Lung (tissue), 12 donors: ENCODE data around the gene P4HB. TPM values are rescaled to one million over a fixed set of nuclear protein-coding genes. Genes with fewer than 3 reads are reported as not detected.

Experiments used
- ATAC-seq: fragments of 200-7000 bp; cut with Tn5 transposase; one replicate; pipeline ENCODE4 v1.9.1; 2020; ENCODE audit warnings: moderate number of reproducible peaks; ENCODE audit not compliant: insufficient read depth, low FRiP score
- DNase-seq, 3 donors: peaks; one replicate each; pipeline ENCODE4 v3.0.0-alpha.2; 2013 to 2017
- H3K27ac ChIP-seq, 2 donors: one replicate each; pipeline ENCODE4 v1.5.1; 2013; ENCODE audit warnings: mild to moderate bottlenecking in 2 of 2, moderate library complexity in 2 of 2, control low read depth in 1 of 2, inconsistent platforms in 1 of 2, low read depth in 1 of 2, low read length in 1 of 2
- H3K27me3 ChIP-seq, 3 donors: one replicate each; pipeline ENCODE4 v1.5.1; 2013; ENCODE audit warnings: low read length in 2 of 3; ENCODE audit not compliant: control insufficient read depth in 3 of 3, insufficient read depth in 3 of 3
- H3K36me3 ChIP-seq, 4 donors: one replicate each; pipeline ENCODE4 v1.5.1; 2013; ENCODE audit warnings: low read length in 4 of 4, mild to moderate bottlenecking in 1 of 4, moderate library complexity in 1 of 4; ENCODE audit not compliant: control insufficient read depth in 4 of 4, insufficient read depth in 4 of 4
- H3K4me1 ChIP-seq, 5 donors: one replicate each; pipeline ENCODE4 v1.5.1; 2013; ENCODE audit warnings: low read length in 5 of 5, mild to moderate bottlenecking in 2 of 5, moderate library complexity in 1 of 5; ENCODE audit not compliant: control insufficient read depth in 5 of 5, insufficient read depth in 5 of 5
- H3K4me3 ChIP-seq: one replicate; pipeline ENCODE4 v1.5.1; 2013; ENCODE audit warnings: mild to moderate bottlenecking, control low read depth, moderate library complexity
- H3K9ac ChIP-seq, 2 donors: one replicate each; pipeline ENCODE4 v1.5.1; 2013; ENCODE audit warnings: low read length in 2 of 2, control low read depth in 1 of 2; ENCODE audit not compliant: insufficient read depth in 1 of 2
- H3K9me3 ChIP-seq, 4 donors: one replicate each; pipeline ENCODE4 v1.5.1; 2013; ENCODE audit warnings: low read length in 3 of 4, mild to moderate bottlenecking in 1 of 4, moderate library complexity in 1 of 4; ENCODE audit not compliant: control insufficient read depth in 4 of 4, insufficient read depth in 3 of 4
- WGBS, 2 donors: extraction: QIAGEN DNeasy Blood & Tissue Kit; methylation state at CpG; one replicate each; pipeline ENCODE4 v1.1.7; 2013; 5-methylcytosine and 5-hydroxymethylcytosine counted together
- polyA plus RNA-seq, 2 donors: library from polyadenylated mRNA; stranded (reverse); fragments of 200-250 nt; gene quantifications; one replicate each; pipeline ENCODE4 v1.2.1, GENCODE V29; 2013
- total RNA-seq, 2 donors: library from RNA; depleted of rRNA in 1 of 2; stranded (reverse); fragments of >200 nt in 1 of 2; gene quantifications; one replicate each; pipeline ENCODE4 v1.2.1, GENCODE V29; 2014 to 2021
- TF ChIP-seq, protein P1 (sequence below): IDR thresholded peaks from 2 replicates; pipeline ENCODE4 v1.5.1; 2012; ENCODE audit warnings: mild to moderate bottlenecking; ENCODE audit errors: control extremely low read depth, extremely low read depth
- donor health status: control.
- donor health status: control.
- donor health status: Bipolar disorder and iron deficiency.
- donor health status: healthy.
- donor health status: DM: yes; HTN: yes; CAD: no.

P4HB gene
- total and polyA plus RNA-seq, 4 donors: 356 to 990 (median 779) TPM

GRCh38 chr17:81858967-81859905 lies 1.1 kb downstream of the P4HB start:
- ATAC-seq (no peak), DNase-seq (no peak)
- Histone ChIP-seq H3K9me3 (no peaks in the 10 kb centered on the region), H3K27me3 (no peaks in the 10 kb centered on the region), H3K27ac (peak overlapping the region; percentile 96), H3K4me1 (peaks cover 0 to 23% (median 14%) of the 10 kb centered on the region in 5 donors), H3K4me3 (peak overlapping the region; percentile 61), H3K36me3 (peaks cover 0 to 31% (median 25%) of the 10 kb centered on the region in 4 donors), H3K9ac (peak overlapping the region; percentile 91)
- 49 to 54% methylated on average over 23 of the region's 23 CpGs for WGBS, 2 donors
- TF ChIP-seq, protein P1, sequence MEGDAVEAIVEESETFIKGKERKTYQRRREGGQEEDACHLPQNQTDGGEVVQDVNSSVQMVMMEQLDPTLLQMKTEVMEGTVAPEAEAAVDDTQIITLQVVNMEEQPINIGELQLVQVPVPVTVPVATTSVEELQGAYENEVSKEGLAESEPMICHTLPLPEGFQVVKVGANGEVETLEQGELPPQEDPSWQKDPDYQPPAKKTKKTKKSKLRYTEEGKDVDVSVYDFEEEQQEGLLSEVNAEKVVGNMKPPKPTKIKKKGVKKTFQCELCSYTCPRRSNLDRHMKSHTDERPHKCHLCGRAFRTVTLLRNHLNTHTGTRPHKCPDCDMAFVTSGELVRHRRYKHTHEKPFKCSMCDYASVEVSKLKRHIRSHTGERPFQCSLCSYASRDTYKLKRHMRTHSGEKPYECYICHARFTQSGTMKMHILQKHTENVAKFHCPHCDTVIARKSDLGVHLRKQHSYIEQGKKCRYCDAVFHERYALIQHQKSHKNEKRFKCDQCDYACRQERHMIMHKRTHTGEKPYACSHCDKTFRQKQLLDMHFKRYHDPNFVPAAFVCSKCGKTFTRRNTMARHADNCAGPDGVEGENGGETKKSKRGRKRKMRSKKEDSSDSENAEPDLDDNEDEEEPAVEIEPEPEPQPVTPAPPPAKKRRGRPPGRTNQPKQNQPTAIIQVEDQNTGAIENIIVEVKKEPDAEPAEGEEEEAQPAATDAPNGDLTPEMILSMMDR: no peak

- H3K4me1 ChIP-seq: peaks cover 0 to 23% (median 14%) of the 10 kb centered on the region in 5 donors
- H3K27ac ChIP-seq: no peak overlapping the region
- DNase-seq (no peak), ATAC-seq (no peak)
- H3K36me3 ChIP-seq: peaks cover 0 to 39% (median 26%) of the 10 kb centered on the region in 4 donors
- TF ChIP-seq, protein P1: no peak
- H3K9ac ChIP-seq: no peak overlapping the region
- H3K9me3 ChIP-seq: no peaks in the 10 kb centered on the region
- H3K27me3 ChIP-seq: no peaks in the 10 kb centered on the region
- peak overlapping the region; percentile 12 for H3K4me3 ChIP-seq
- WGBS, 2 donors: 61 to 79% methylated on average over 30 of the region's 30 CpGs
Observed at GRCh38 chr17:81858170-81858966, 2.0 kb downstream of the P4HB start.

GRCh38 chr17:81854974-81855774 lies 5.2 kb downstream of the P4HB start:
- Histone ChIP-seq H3K27ac (no peak overlapping the region), H3K36me3 (peaks cover 0 to 57% (median 34%) of the 10 kb centered on the region in 4 donors), H3K9ac (no peak overlapping the region), H3K27me3 (no peaks in the 10 kb centered on the region), H3K4me3 (no peak overlapping the region), H3K4me1 (peaks cover 0 to 15% (median 8%) of the 10 kb centered on the region in 5 donors), H3K9me3 (no peaks in the 10 kb centered on the region)
- DNase-seq (no peak), ATAC-seq (no peak)
- 83 to 88% methylated on average over 29 of the region's 29 CpGs for WGBS, 2 donors
- TF ChIP-seq, protein P1: no peak
